Measurements from ENCODE around the gene PLEKHA1.
A peak's percentile ranks its signal among the peaks of the same experiment; 100 is the strongest.

PLEKHA1 gene

GRCh38 chr10:122379537-122379936 is 5.0 kb downstream of the PLEKHA1 start:
- DNase-seq: no peak

- DNase-seq: no peak
Measured at GRCh38 chr10:122380703-122381102, 6.2 kb downstream of the PLEKHA1 start.

DNA sequence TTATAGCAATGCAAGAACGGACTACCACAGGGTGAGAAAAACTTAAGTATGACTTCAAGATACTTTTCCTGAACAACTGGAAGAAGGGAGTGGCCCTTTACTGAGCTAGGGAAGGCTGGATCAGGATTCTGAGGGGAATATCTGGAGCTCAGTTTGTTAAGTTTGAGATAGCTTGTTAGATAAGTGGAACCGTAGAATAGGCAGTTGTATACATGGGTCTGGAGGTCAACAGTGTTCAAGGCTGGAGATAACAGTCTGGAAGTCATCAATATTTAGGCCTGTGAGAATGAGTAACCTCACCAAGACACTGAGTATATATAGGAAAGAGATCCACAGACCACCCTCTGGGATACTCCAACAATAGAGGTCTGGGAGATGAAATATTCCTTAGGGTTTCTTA is 7.2 kb downstream of the PLEKHA1 start:
- no peak for DNase-seq

- no peak for DNase-seq
Measured at GRCh38 chr10:122386514-122386913, 12.0 kb downstream of the PLEKHA1 start.

GRCh38 chr10:122387572-122387971 is 13.1 kb downstream of the PLEKHA1 start:
- no peak for DNase-seq

- DNase-seq: peak; percentile 58
Measured at GRCh38 chr10:122388287-122388997, 13.9 kb downstream of the PLEKHA1 start.

- DNase-seq: no peak
Measured at GRCh38 chr10:122390271-122390670, 15.8 kb downstream of the PLEKHA1 start.

- no peak for DNase-seq
Measured at GRCh38 chr10:122390679-122391078, 16.2 kb downstream of the PLEKHA1 start.

DNA sequence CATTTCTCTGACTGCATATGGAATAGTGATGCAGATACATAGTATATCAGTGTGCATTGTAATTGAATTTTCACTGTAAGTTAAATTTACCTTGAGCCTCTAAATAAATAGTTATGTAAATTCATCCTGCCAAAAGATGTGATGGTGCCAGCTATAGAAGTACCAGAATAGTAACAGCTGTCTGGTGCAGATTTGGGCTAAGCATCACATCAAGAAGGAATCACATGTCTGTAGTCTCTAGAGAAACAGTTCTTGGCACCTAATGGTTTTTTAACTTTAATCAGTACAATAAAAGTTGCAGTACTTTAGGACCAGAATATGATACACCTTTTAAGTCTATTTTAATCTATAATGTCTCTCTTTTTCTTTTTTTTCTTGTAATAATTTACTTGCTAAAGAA is 17.4 kb downstream of the PLEKHA1 start:
- no peak for DNase-seq

GRCh38 chr10:122392835-122393234 is 18.3 kb downstream of the PLEKHA1 start:
- DNase-seq: no peak

- DNase-seq: no peak
Measured at GRCh38 chr10:122393288-122393687, 18.8 kb downstream of the PLEKHA1 start.

- DNase-seq: no peak
Measured at GRCh38 chr10:122402548-122403131, 28.1 kb downstream of the PLEKHA1 start.

DNA sequence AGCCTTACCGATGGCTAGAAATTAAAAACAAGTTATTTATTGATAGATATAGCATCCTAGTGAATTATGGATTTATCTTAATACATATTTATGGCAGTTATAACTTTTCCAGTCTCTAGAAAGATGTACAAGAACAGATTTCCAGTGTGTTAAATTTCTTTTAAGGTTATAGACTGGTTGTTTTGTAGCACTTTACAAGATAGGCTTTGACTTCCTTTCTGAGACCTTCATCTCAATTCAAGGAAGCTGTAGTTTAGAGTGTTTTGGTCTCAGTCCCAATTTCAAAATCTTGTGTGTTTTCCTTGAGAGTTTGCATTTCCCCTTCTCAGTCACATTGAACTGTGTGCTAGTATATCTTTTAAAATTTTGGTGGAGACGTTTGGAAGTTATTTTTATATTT is 30.1 kb downstream of the PLEKHA1 start:
- no peak for DNase-seq

GRCh38 chr10:122407375-122408125 is 33.0 kb downstream of the PLEKHA1 start:
- peak; percentile 51 for DNase-seq

- no peak for DNase-seq
Measured at GRCh38 chr10:122413327-122413726, 38.8 kb downstream of the PLEKHA1 start.

DNA sequence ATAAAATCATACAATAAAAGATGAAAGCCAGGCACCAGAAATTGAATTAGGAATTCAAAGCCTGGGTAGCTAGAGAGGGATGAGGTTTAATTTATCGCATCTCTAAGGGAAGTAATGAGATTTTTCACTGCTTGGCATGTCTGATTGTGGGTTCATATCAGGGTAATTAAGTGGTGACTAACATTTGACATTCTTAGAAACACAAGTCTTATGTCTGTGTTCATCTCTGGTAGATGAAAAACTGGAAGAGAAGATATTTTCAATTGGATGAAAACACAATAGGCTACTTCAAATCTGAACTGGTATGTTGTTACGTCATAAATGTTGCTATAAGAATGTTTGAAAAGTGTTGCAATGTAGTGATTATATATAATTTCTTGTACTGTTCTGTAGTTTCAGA is 43.2 kb downstream of the PLEKHA1 start:
- DNase-seq: no peak

- DNase-seq: no peak
Measured at GRCh38 chr10:122419016-122419415, 44.5 kb downstream of the PLEKHA1 start.

DNA sequence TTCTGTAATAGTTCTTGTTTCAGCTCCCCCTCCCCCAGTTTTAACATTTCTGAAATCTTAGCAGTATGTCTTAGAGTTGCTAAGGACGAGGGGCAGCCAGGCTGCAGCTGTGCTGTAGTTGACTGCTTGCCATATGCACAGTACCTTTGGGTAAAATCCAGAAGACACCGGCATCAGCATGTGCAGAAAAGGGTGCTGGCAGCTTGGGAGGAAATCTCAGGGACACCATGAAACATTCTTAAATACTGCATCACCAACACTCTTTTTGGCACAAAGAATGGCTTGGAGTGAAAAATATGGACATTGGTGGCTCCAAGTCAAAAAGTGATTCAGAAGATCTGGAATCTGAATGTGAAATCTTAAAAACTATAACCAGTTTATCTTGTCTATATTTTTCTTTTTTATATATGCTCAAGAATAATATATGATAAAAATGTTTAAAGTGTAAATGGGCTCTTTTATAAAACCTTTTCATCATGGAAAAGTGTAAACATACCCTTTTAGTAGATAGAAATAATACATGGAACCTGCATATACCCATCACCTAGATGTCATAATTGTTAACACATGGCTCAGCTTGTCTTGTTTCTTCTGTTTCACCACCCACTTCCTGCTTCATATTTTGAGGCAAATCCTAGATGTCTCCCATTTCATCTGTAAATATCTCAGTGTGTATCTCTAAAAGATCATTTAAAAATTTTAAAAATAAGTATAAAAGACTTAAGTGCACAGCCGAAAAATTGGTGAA is 45.5 kb downstream of the PLEKHA1 start:
- DNase-seq: no peak

DNA sequence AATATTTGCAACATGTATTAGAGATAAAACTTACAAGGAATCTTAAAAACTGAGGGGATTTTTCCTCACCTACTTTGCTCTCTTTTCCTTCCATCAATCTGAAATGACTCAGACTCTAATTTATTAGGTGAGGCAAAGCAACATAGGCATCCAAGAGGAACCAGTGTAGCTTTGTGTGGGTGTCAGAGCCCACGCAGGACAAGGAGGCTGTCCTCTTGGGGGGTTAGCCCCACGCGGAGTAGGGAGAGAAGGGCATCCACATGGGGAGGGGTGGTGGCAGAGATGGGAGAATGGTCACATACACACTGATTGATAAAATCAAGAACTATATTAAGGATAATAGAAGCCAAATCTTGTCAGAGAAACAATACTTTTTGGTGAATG is 46.1 kb downstream of the PLEKHA1 start:
- DNase-seq: no peak

DNA sequence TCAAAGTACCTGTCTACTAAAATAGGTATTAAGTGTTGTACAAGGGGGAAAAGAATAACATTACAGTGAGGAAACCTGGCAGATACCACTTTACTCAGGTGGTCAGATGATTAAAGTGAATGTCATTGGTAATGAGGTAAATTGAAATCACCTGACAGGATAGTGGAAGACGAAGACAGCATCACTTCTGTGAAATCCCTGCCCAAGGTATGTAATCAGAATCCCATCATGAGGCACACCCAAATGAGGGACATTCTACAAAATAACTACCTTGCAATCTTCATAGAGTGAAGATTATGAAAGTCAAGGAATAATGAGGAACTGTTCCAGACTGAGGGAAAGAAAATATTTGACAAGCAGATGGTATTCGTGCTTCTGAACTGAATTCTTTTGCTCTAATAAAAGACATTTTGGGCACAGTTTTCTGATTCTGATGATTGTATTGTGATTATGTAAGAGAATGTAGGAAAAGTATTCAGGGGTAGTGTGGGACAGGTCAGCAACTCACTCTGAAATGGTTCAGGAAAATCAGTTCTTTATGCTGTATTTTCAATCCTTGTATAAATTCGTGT is 46.6 kb downstream of the PLEKHA1 start:
- no peak for DNase-seq

- DNase-seq: no peak
Measured at GRCh38 chr10:122421742-122422141, 47.2 kb downstream of the PLEKHA1 start.

DNA sequence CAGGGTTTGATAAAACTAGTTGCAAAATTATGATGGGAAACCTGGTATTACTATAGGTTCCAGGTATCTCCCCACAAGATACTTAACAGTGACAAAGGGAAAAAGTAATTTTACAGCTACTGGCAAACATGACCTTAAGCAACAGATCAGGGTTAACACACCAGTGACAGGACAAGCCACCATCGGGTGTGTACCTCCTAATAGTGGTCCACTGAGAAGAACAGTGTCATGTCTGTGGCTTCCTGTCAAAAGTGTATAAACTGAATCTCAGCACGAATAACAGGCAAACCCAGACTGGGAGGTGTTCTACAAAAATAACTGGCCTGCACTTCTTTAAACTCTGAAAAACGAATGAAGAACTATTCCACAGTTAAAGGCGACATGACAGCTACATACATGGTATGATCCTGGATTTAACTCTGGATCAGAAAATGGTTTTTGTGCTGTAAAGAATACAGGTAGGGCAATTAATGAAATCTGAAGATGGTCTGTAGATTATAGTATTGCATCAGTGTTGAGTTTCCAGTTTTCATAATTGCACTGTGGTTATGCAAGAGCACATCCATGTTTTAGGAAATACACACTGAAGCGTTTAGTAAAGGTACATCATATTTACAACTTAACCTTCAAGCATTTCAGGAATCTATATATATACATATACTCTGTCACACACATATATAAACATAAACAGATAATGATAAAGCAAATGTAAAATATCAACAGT is 47.9 kb downstream of the PLEKHA1 start:
- no peak for DNase-seq
